IPS DF 4.7 (cell line): ENCODE measurements around the gene ORM1.

Source experiments
- DNase-seq: peaks from one replicate; pipeline ENCODE4 v3.0.0-alpha.2; 2013; ENCODE audit warnings: low spot score; ENCODE audit errors: extremely low read depth

ORM1 gene

GRCh38 chr9:114287001-114287762 lies 35.7 kb upstream of the ORM1 start:
- no peak for DNase-seq

- no peak for DNase-seq
These were observed 35.1 kb upstream of the ORM1 start for GRCh38 chr9:114287763-114288192.

DNA sequence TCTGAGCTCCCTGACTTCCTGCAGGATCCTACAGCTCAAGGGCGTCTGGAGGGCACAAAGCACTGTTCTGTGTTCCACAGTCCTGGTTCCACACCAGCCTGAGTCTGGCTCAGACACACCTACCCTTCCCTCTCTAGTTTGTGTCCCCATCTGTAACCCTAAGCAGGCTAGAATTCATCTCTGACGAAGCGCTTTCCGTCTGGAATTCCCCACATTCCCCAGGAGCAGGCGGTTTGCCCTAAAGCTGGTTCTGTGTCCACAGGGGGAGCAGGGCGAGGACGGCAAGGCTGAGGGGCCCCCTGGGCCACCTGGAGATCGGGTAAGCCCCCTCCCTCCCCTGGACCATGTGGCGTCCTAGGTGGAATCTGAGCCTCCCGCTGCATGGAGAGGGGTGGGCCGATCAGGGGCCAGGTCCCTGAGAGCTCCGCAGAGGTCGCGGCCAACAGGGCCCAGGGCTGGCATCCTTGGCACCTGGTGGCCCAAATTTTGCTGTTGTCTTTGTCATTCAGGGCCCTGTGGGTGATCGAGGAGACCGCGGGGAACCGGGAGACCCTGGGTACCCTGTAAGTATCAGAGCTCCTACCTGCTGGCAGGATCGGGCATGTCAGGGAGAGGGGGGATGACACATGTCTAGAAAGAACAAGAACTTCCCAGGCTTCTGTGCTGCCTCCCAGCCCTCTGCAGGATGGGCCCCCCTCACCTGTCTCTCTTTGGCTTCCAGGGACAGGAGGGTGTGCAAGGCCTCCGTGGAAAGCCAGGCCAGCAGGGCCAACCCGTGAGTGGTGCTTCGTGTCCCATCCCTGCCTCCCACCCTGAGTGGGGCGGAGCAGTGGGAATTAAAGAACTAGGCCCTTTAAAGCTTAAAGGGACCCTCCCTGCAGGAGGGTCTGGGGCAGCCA lies 34.5 kb upstream of the ORM1 start:
- DNase-seq, result no peak

DNA sequence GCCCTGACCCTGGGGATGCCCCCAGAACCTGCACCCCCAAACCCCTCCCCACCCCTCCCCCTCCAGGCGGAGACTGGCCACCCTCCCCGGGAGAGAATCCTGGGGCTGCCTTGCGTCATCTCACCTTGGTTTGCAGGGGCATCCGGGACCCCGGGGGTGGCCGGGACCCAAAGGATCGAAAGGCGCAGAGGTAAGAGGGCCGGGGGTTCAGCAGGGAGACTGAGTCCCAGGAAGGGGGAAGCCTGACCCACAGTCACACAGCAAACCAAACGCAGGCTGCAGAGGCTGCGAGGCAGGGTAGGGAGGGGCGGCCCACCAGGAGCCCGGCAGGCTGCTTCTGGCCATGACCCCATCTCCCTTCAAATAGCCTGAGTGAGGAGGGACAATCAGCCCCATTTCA lies 33.8 kb upstream of the ORM1 start:
- no peak for DNase-seq

DNA sequence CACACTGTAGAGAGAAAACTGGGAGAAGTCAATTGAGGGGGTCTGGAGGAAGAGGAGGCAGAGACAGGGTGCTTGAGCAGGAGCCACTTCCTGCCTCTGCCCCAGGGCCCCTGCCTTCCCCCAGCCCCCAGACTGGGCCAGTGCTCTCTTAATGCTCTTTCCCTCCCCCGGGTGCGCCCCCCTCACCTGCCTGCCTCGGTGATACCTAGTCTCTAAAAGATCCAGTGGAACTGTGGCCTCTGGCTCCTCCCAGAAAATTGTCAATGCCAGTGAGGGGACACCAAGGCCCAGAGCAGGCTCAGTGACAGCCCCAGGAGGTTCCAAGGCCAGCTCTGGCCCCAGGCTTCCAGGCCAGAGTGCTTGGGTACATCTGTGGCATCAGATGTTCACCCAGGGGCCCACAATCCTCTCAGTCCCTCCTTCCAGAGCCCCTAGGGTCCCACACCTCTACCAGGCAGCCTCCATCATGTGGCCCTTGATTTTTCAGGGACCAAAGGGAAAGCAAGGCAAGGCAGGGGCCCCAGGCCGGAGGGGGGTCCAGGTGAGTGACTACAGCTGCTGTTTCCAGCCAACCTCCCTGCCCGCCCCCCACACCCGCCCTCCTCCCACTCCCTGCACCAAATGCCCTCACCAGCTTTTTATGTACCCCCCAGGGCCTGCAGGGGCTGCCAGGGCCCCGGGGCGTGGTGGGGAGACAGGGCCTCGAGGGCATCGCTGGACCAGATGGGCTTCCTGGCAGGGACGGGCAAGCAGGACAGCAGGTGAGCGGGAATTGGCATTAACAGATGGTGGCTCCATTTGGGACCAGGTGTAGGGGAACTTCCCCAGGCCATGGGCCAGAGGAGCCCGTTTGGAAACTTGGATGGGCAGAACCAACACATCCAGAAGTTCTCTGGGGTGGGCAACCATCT lies 33.1 kb upstream of the ORM1 start:
- DNase-seq, result no peak

GRCh38 chr9:114290561-114290986 lies 32.3 kb upstream of the ORM1 start:
- DNase-seq, result no peak

DNA sequence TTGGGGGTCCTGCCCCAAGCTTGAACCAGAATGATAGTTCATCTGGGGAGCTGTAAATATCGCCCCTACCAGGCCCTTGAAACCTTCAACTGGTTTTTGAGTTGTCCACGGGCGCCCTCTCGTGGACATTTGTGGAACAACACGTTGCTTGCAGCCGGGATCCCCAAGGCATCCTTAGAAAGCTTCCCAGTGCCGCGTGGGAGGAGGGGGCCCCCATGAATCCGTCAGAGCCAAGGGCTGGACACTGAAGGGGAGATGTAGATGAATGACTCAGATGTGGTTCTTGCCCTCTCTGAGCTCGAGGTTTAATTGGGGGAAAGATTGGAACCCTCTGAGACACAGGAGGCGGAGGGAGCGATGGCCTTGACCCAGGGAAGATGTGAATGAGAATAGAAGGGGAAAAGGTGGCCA lies 31.8 kb upstream of the ORM1 start:
- DNase-seq, result no peak

- no peak for DNase-seq
These were observed 30.9 kb upstream of the ORM1 start for GRCh38 chr9:114291886-114292590.

DNA sequence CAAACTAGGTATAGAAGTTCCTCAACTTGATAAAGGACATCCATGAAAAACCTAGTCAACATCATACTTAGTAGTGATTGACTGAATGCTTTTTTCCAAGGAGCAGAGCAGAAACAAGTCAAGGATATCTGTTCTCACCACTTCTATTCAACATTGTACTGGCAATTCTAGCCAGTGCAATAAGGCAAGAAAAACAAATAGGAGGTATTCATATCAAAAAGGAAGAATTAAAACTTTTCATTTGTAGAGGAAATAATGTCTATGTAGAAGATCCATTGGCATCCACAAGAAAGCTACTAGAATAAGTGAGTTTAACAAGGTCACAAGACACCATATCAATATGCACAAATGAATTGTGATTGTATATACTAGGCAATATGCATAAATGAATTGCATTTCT lies 28.2 kb upstream of the ORM1 start:
- DNase-seq, result no peak

GRCh38 chr9:114296338-114296737 lies 26.6 kb upstream of the ORM1 start:
- DNase-seq, result no peak

GRCh38 chr9:114299286-114300152 lies 23.4 kb upstream of the ORM1 start:
- no peak for DNase-seq

DNA sequence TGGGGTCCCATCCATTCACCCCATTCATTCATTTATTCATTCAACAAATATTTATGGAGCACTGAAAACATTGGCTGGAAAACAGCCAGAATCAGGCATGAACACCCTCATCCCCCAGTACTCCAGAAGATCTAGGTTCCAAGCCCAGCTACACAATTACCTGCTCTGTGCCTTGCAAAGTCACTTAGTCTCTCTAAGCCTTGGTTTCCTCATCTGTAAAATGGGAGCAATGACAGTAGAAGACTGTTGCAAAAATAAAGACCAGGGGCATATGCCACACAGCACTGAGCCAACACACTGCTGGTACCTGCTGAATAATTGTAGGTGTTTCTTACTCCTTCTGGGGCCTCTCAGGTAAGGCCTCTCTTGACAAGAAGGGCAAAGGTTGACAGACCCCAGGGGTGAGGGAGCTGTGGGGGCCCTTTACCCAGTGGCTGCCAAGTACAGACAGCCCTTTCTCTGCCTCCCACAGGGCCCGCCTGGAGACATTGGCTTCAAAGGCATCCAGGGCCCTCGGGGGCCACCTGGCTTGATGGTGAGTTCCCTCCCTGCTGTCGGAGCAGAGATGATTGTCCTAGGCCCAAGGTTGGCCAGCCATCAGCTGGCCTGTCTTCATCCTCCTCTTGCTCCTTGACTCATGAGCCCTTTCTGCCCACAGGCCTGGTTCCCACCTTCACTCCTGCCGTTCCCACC lies 22.6 kb upstream of the ORM1 start:
- DNase-seq, result no peak

DNA sequence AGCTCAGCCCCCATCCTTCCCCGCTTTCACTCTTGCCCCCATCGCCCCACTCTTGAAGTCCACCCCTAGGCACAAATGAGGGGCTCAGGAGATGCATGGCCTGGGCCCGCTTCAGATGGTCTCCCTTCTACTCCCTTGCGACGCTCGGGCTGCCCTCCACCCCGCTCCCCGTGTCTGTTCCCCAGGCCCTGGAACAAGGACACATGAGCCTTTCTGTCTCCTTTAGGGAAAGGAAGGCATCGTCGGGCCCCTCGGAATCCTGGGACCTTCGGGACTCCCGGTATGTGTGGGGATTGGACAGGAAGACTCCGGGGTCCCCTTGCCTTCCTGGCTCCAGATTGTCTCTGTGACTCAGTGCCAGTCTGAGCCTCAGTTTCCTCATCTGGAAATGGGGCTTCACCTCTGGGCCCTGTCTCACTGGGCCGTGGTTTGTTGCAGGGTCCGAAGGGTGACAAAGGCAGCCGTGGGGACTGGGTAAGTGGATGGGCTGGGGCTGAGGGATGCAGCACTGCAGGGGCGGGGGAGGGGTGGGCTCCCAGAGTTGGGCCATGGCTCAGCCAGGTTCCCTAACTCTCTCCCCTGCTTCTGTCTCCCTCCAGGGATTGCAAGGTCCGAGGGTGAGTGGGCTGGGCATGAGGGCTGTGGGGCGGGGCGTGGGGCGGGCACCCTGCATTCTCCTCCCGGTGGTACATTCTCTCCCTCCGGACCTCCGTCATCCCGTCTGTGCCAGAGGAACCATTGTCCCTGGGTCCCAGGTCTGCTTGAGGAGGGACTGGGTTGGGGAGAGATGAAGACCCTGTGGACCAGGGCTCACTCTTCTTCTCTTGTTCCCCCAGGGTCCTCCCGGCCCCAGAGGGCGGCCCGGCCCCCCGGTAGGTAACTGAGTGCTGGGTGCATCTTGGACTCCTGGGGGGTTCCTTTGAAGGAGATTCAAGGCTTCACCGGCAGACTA lies 21.8 kb upstream of the ORM1 start:
- no peak for DNase-seq

DNA sequence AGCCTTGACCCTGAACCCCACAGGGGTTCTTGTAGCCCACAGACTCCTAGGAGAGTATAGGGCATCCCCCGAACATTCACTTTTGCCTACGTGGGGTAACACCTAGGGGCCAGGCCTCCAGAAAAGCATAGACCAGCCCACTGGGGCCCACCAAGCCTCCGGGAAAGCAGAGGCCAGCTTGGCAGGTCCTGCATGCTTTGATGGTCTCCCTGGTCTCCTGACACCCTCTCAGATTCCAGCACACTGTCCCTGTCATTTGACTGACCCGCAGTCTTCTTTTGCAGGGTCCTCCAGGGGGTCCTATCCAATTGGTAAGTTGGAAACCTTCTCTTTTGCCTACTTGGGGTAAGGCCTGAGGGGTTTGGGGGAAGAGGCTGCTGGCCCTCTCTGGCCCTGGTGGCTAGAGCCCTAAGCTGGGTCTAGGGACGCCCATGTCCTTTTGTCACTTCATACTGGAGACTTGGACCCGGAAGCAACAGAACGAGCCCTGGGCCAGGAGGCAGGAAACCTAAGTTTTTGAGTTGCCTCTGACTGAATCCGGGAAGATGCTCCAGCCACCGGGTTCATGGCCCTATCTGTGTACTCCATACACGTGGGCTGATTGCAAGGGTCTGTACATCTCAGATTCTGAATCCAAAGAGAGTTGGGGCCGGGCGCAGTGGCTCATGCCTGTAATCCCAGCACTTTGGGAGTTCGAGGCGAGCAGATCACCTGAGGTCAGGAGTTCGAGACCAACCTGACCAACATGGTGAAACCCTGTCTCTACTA lies 20.9 kb upstream of the ORM1 start:
- DNase-seq, result no peak

DNA sequence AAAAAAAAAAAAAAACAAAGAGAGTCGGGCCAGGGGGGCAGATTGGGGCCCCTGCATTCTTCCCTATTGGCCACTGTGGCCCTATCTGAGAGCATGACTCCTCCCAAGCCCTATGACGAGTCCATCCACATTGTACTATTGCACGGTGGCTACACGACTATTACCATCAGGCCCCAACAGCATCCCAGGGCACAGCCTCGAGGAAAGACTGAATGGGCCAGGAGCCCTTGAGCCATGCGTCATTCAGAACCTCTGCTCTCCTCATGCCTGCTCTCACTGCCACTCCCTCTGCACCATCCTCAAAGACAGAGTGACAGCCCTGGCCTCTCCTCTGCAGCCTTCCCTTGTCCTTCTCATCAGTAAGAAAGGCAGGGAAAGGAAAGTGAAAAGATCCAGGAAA lies 20.2 kb upstream of the ORM1 start:
- DNase-seq, result no peak

- DNase-seq, result no peak
These were observed 19.3 kb upstream of the ORM1 start for GRCh38 chr9:114303571-114303970.

DNA sequence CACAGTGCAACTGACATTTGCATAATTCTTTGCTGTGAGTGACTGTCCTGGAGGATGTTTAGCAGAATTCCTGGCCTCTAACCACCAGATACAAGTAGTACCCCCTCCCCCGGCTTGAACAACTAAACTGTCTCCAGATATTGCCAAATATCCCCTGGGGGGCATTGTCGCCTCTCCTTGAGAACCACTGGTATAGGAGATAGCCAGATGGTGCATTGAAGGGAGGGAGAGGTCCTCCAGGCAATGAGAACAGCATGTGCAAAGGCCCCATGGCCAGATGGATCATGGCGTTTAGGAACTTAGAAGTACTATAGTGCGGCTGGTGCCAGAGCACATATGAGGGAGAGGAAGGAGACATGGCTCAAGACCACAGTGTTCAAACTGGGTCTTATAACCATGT lies 18.9 kb upstream of the ORM1 start:
- DNase-seq, result no peak
